H9 (cell line): Measurements from ENCODE around the gene GRID2IP. TPM values are rescaled to one million over a fixed set of nuclear protein-coding genes. Genes with fewer than 3 reads are reported as not detected.

Experiments
- DNase-seq: peaks from one replicate; pipeline ENCODE4 v3.0.0-alpha.2; 2017
- H2AFZ ChIP-seq: one replicate; pipeline ENCODE4 v1.6.1; 2013; ENCODE audit warnings: mild to moderate bottlenecking, low read length, control low read depth, moderate library complexity
- H2AK5ac ChIP-seq: 2 replicates; pipeline ENCODE4 v1.6.1; 2013; ENCODE audit warnings: low read length, control low read depth, mixed read lengths; ENCODE audit not compliant: insufficient read length
- H2BK120ac ChIP-seq: one replicate; pipeline ENCODE4 v1.6.1; 2013; ENCODE audit warnings: low read depth, mild to moderate bottlenecking, low read length, control low read depth, inconsistent platforms; ENCODE audit not compliant: poor library complexity, severe bottlenecking
- H2BK12ac ChIP-seq: 2 replicates; pipeline ENCODE4 v1.6.1; 2013; ENCODE audit warnings: low read length, control low read depth, mixed read lengths, low read depth; ENCODE audit not compliant: insufficient read length
- H2BK15ac ChIP-seq: 2 replicates; pipeline ENCODE4 v1.6.1; 2013; ENCODE audit warnings: low read depth, low read length, control low read depth
- H2BK20ac ChIP-seq: one replicate; pipeline ENCODE4 v1.6.1; 2013; ENCODE audit warnings: low read depth, mild to moderate bottlenecking, low read length, control low read depth, inconsistent platforms; ENCODE audit not compliant: poor library complexity, severe bottlenecking
- H2BK5ac ChIP-seq: 2 replicates; pipeline ENCODE4 v1.6.1; 2013; ENCODE audit warnings: low read length, control low read depth, mixed read lengths; ENCODE audit not compliant: insufficient read length
- H3K14ac ChIP-seq: 2 replicates; pipeline ENCODE4 v1.6.1; 2013; ENCODE audit warnings: low read length, control low read depth; ENCODE audit not compliant: insufficient read depth
- H3K18ac ChIP-seq: 2 replicates; pipeline ENCODE4 v1.6.1; 2013; ENCODE audit warnings: low read depth, mild to moderate bottlenecking, mixed read lengths, low read length, control low read depth; ENCODE audit not compliant: insufficient read length
- H3K23ac ChIP-seq: 2 replicates; pipeline ENCODE4 v1.6.1; 2013; ENCODE audit warnings: low read length, control low read depth, mixed read lengths, low read depth; ENCODE audit not compliant: insufficient read length
- H3K23me2 ChIP-seq: 2 replicates; pipeline ENCODE4 v1.6.1; 2013; ENCODE audit warnings: low read depth, mild to moderate bottlenecking, mixed read lengths, low read length, control low read depth; ENCODE audit not compliant: insufficient read length, poor library complexity, severe bottlenecking
- H3K27ac ChIP-seq: 2 replicates; pipeline ENCODE4 v1.5.1; 2013; ENCODE audit warnings: low read length, control low read depth, mixed read lengths, low read depth; ENCODE audit not compliant: insufficient read length
- H3K27me3 ChIP-seq: 2 replicates; pipeline ENCODE4 v1.6.1; 2013; ENCODE audit warnings: low read length, control low read depth, inconsistent platforms; ENCODE audit not compliant: insufficient read depth
- H3K4ac ChIP-seq: 2 replicates; pipeline ENCODE4 v1.6.1; 2013; ENCODE audit warnings: low read depth, mild to moderate bottlenecking, control low read depth, inconsistent platforms, low read length, moderate library complexity
- H3K4me1 ChIP-seq: 2 replicates; pipeline ENCODE4 v1.6.1; 2013; ENCODE audit warnings: low read length, control low read depth, inconsistent platforms; ENCODE audit not compliant: insufficient read depth
- H3K4me2 ChIP-seq: 2 replicates; pipeline ENCODE4 v1.6.1; 2013; ENCODE audit warnings: low read length, control low read depth, mixed read lengths; ENCODE audit not compliant: insufficient read length, insufficient read depth
- H3K56ac ChIP-seq: 2 replicates; pipeline ENCODE4 v1.6.1; 2013; ENCODE audit warnings: low read depth, mild to moderate bottlenecking, mixed read lengths, low read length, control low read depth; ENCODE audit not compliant: insufficient read length
- H3K79me1 ChIP-seq: 2 replicates; pipeline ENCODE4 v1.6.1; 2013; ENCODE audit warnings: low read depth, mild to moderate bottlenecking, moderate library complexity, low read length, control low read depth, inconsistent platforms; ENCODE audit not compliant: insufficient read depth, poor library complexity, severe bottlenecking
- H3K79me2 ChIP-seq: 2 replicates; pipeline ENCODE4 v1.6.1; 2013; ENCODE audit warnings: low read length, control low read depth, inconsistent platforms; ENCODE audit not compliant: insufficient read depth
- H3K9ac ChIP-seq: 2 replicates; pipeline ENCODE4 v1.6.1; 2013; ENCODE audit warnings: low read length, control low read depth, mixed read lengths; ENCODE audit not compliant: insufficient read length; ENCODE audit errors: extremely low read depth
- H3K9me3 ChIP-seq: one replicate; pipeline ENCODE4 v1.6.1; 2013; ENCODE audit warnings: low read depth, low read length, inconsistent platforms; ENCODE audit not compliant: control insufficient read depth
- H3T11ph ChIP-seq: one replicate; pipeline ENCODE4 v1.6.1; 2013; ENCODE audit warnings: mild to moderate bottlenecking, low read length, control low read depth, inconsistent platforms
- H4K20me1 ChIP-seq: one replicate; pipeline ENCODE4 v1.6.1; 2013; ENCODE audit not compliant: control insufficient read depth, insufficient read length, insufficient read depth
- H4K5ac ChIP-seq: 2 replicates; pipeline ENCODE4 v1.6.1; 2013; ENCODE audit warnings: low read depth, mild to moderate bottlenecking, mixed read lengths, low read length, control low read depth; ENCODE audit not compliant: insufficient read length
- H4K8ac ChIP-seq: replicated peaks from 2 replicates; pipeline ENCODE4 v1.6.1; 2013; ENCODE audit warnings: low read length, control low read depth, mixed read lengths, low read depth; ENCODE audit not compliant: insufficient read length
- H4K91ac ChIP-seq: 2 replicates; pipeline ENCODE4 v1.6.1; 2013; ENCODE audit warnings: low read depth, mild to moderate bottlenecking, moderate library complexity, mixed read lengths, low read length, control low read depth; ENCODE audit not compliant: insufficient read length
- H3K27ac Mint-ChIP-seq, 3 experiments: 2 replicates in 2 of 3; 3 replicates in 1 of 3; pipeline ENCODE4 v1.8.0; 2020 to 2021; ENCODE audit warnings: mixed read lengths in 3 of 3, mild to moderate bottlenecking in 1 of 3, moderate library complexity in 1 of 3
- H3K27me3 Mint-ChIP-seq: 2 replicates; pipeline ENCODE4 v1.8.0; 2021; ENCODE audit warnings: low read depth, mild to moderate bottlenecking, moderate library complexity, mixed read lengths
- H3K36me3 Mint-ChIP-seq, 3 experiments: 2 replicates in 2 of 3; 3 replicates in 1 of 3; pipeline ENCODE4 v1.8.0; 2020 to 2021; ENCODE audit warnings: low read depth in 3 of 3, mixed read lengths in 3 of 3; ENCODE audit not compliant: insufficient read depth in 1 of 3
- H3K4me1 Mint-ChIP-seq, 2 experiments: 2 replicates each; pipeline ENCODE4 v1.8.0; 2020; ENCODE audit warnings: mixed read lengths in 2 of 2
- H3K4me3 Mint-ChIP-seq, 2 experiments: 2 replicates in 1 of 2; 3 replicates in 1 of 2; pipeline ENCODE4 v1.8.0; 2020 to 2021; ENCODE audit warnings: mild to moderate bottlenecking in 2 of 2, mixed read lengths in 2 of 2, moderate library complexity in 1 of 2
- H3K9me3 Mint-ChIP-seq, 2 experiments: 2 replicates in 1 of 2; 3 replicates in 1 of 2; pipeline ENCODE4 v1.8.0; 2020; ENCODE audit warnings: mild to moderate bottlenecking in 2 of 2, mixed read lengths in 2 of 2, moderate library complexity in 1 of 2
- CTCF ChIP-seq: fragments of 200-600 bp; sonication (generic); conservative IDR thresholded peaks from 3 replicates; pipeline ENCODE4 v1.8.0; 2021; ENCODE audit warnings: antibody characterized with exemption, mild to moderate bottlenecking
- WGBS: extraction: QIAGEN DNeasy Blood & Tissue Kit; methylation state at CpG from one replicate; pipeline ENCODE4 v1.1.7; 2013; ENCODE audit warnings: missing lambda C conversion rate, low lambda C conversion rate, mixed read lengths; ENCODE audit not compliant: insufficient read length; ENCODE audit errors: extremely low coverage; 5-methylcytosine and 5-hydroxymethylcytosine counted together
- total RNA-seq: library from RNA; stranded (reverse); gene quantifications from 2 replicates; pipeline ENCODE4 v1.2.1, GENCODE V29; 2021

Gene GRID2IP
- total RNA-seq, 1 experiment from 2014 or later = 1.7 TPM

GRCh38 chr7:6590645-6591110 lies 39.4 kb upstream of the GRID2IP start:
- H3K18ac ChIP-seq = no peak overlapping the region
- no peaks in the 10 kb centered on the region for H4K20me1 ChIP-seq
- H3K23ac ChIP-seq = no peak overlapping the region
- no peak overlapping the region for H2BK5ac ChIP-seq
- no CpG with 5 or more reads among the region's 10 CpGs for WGBS
- no peak overlapping the region for H4K8ac ChIP-seq
- H3K14ac ChIP-seq = no peak overlapping the region
- peaks cover 25 to 76% (median 67%) of the 10 kb centered on the region in 3 experiments for H3K36me3 Mint-ChIP-seq
- no peaks in the 10 kb centered on the region for H3K4me1 ChIP-seq
- no peaks in the 10 kb centered on the region for H3K27me3 ChIP-seq
- no peak overlapping the region for H4K5ac ChIP-seq
- TF ChIP-seq CTCF = 0 out of 3 replicates have a peak, but pooled peaks have one; percentile 11
- no peak overlapping the region for H3T11ph ChIP-seq
- no peak overlapping the region for H2BK120ac ChIP-seq
- no peak overlapping the region for H4K91ac ChIP-seq
- H3K4me3 Mint-ChIP-seq = peak overlapping the region; percentile 81 to 92
- DNase-seq = no peak
- peaks cover 9 to 10% of the 10 kb centered on the region in 2 experiments for H3K4me1 Mint-ChIP-seq
- H2AK5ac ChIP-seq = no peak overlapping the region
- H3K23me2 ChIP-seq = peaks cover 6% of the 10 kb centered on the region
- H3K56ac ChIP-seq = no peak overlapping the region
- no peak overlapping the region for H2BK12ac ChIP-seq
- no peak overlapping the region for H3K4ac ChIP-seq
- H2BK15ac ChIP-seq = no peak overlapping the region
- no peaks in the 10 kb centered on the region for H3K9me3 ChIP-seq
- H3K27ac Mint-ChIP-seq = peak overlapping the region in 1 of 3 experiments; percentile 75; a peak in 2 of 7 replicates
- H3K79me1 ChIP-seq = no peaks in the 10 kb centered on the region
- H2BK20ac ChIP-seq = no peak overlapping the region
- no peak overlapping the region for H2AFZ ChIP-seq
- H3K79me2 ChIP-seq = no peaks in the 10 kb centered on the region
- no peak overlapping the region for H3K27ac ChIP-seq
- H3K27me3 Mint-ChIP-seq = no peaks in the 10 kb centered on the region
- peak overlapping the region; percentile 13 for H3K4me2 ChIP-seq
- H3K9ac ChIP-seq = peak overlapping the region; percentile 23
- H3K9me3 Mint-ChIP-seq = no peaks in the 10 kb centered on the region
